CD4-positive, alpha-beta T cell treated with Interleukin-15 for 4 hours (primary cell): Measurements from ENCODE around the gene SLC2A4.
A peak's percentile ranks its signal among the peaks of the same experiment; 100 is the strongest.

Source experiments
- DNase-seq: peaks from one replicate; pipeline ENCODE4 v3.0.0-alpha.2; 2020; ENCODE audit warnings: low spot score

SLC2A4 gene

GRCh38 chr17:7279448-7279847 lies 2.1 kb upstream of the SLC2A4 start:
- no peak for DNase-seq

GRCh38 chr17:7280519-7281073 lies 922 bp upstream of the SLC2A4 start:
- DNase-seq, result peak; percentile 87

- no peak for DNase-seq
Measured at GRCh38 chr17:7281953-7282751, 634 bp downstream of the SLC2A4 start.

- DNase-seq, result no peak
Measured at GRCh38 chr17:7282752-7283321, 1.3 kb downstream of the SLC2A4 start.

- DNase-seq, result no peak
Measured at GRCh38 chr17:7283471-7284216, 2.1 kb downstream of the SLC2A4 start.

- no peak for DNase-seq
Measured at GRCh38 chr17:7284911-7285310, 3.4 kb downstream of the SLC2A4 start.

GRCh38 chr17:7285679-7286078 lies 4.2 kb downstream of the SLC2A4 start:
- DNase-seq, result no peak

- no peak for DNase-seq
Measured at GRCh38 chr17:7289256-7290032, 7.9 kb downstream of the SLC2A4 start.

GRCh38 chr17:7290166-7290565 lies 8.6 kb downstream of the SLC2A4 start:
- DNase-seq, result no peak

GRCh38 chr17:7290685-7291084 lies 9.2 kb downstream of the SLC2A4 start:
- DNase-seq, result no peak

- DNase-seq, result no peak
Measured at GRCh38 chr17:7292194-7292593, 10.7 kb downstream of the SLC2A4 start.

- no peak for DNase-seq
Measured at GRCh38 chr17:7292729-7293128, 11.2 kb downstream of the SLC2A4 start.

- no peak for DNase-seq
Measured at GRCh38 chr17:7293159-7293558, 11.6 kb downstream of the SLC2A4 start.

- DNase-seq, result no peak
Measured at GRCh38 chr17:7293816-7294613, 12.5 kb downstream of the SLC2A4 start.

GRCh38 chr17:7294614-7295153 lies 13.2 kb downstream of the SLC2A4 start, which contains the start of gene YBX2:
TSS of gene YBX2 (minus strand) at chr17:7294639. CDS start at chr17:7294500, 139 bp downstream.
- DNase-seq, result peak; percentile 70

GRCh38 chr17:7295230-7296180 lies 14.0 kb downstream of the SLC2A4 start:
- DNase-seq, result no peak

GRCh38 chr17:7296189-7296861 lies 14.8 kb downstream of the SLC2A4 start:
- DNase-seq, result peak; percentile 67

- no peak for DNase-seq
Measured at GRCh38 chr17:7304179-7304578, 22.7 kb downstream of the SLC2A4 start.
